ENCODE results near the gene UBR3. TPM values are rescaled to one million over a fixed set of nuclear protein-coding genes. Genes with fewer than 3 reads are reported as not detected.
"Not testable (repeated sequence)": the region's sequence is repeated elsewhere in the genome, so short reads cannot be mapped to it uniquely, and the experiment has no call there.

UBR3 gene, protein sequence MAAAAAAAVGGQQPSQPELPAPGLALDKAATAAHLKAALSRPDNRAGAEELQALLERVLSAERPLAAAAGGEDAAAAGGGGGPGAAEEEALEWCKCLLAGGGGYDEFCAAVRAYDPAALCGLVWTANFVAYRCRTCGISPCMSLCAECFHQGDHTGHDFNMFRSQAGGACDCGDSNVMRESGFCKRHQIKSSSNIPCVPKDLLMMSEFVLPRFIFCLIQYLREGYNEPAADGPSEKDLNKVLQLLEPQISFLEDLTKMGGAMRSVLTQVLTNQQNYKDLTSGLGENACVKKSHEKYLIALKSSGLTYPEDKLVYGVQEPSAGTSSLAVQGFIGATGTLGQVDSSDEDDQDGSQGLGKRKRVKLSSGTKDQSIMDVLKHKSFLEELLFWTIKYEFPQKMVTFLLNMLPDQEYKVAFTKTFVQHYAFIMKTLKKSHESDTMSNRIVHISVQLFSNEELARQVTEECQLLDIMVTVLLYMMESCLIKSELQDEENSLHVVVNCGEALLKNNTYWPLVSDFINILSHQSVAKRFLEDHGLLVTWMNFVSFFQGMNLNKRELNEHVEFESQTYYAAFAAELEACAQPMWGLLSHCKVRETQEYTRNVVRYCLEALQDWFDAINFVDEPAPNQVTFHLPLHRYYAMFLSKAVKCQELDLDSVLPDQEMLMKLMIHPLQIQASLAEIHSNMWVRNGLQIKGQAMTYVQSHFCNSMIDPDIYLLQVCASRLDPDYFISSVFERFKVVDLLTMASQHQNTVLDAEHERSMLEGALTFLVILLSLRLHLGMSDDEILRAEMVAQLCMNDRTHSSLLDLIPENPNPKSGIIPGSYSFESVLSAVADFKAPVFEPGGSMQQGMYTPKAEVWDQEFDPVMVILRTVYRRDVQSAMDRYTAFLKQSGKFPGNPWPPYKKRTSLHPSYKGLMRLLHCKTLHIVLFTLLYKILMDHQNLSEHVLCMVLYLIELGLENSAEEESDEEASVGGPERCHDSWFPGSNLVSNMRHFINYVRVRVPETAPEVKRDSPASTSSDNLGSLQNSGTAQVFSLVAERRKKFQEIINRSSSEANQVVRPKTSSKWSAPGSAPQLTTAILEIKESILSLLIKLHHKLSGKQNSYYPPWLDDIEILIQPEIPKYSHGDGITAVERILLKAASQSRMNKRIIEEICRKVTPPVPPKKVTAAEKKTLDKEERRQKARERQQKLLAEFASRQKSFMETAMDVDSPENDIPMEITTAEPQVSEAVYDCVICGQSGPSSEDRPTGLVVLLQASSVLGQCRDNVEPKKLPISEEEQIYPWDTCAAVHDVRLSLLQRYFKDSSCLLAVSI (N-terminal part only)
- total RNA-seq (2014; rRNA removed; shearing (Covaris generic)) = 20.2 and 24.9 TPM in 2 replicates

- in situ Hi-C loops (cut with HindIII; ENCODE audit: low sequenced_read_pairs) = no loop called here
- peak; percentile 91 for DNase-seq (ENCODE audit: low spot score)
Observed at GRCh38 chr2:169827272-169828140, at the start of gene UBR3. TSS of gene UBR3 (plus strand) at chr2:169827454. CDS start at chr2:169827508, 54 bp downstream.

DNA sequence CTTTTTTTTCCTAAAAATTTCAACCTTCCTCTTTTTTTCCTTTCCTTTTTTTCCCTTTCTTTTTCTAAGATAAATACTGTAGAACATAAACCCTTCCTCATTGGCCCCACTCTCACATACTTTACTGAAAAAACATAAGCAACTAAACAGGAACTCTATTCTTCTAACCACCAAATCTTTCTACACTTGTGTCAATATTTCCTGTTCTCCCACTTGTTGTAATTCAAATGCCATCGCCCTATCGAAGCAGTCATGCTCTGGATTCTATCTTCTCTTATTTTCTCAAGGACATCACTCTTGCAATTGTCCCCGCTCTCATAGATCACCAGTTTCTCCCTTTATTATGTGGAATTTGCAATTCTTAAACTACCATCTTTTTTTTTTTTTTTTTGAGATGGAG, 48.8 kb upstream of the UBR3 start:
- DNase-seq (ENCODE audit: low spot score) = no peak
- in situ Hi-C loops (cut with HindIII; ENCODE audit: low sequenced_read_pairs) = no loop called here

- in situ Hi-C loops (cut with HindIII; ENCODE audit: low sequenced_read_pairs) = no loop called here
- DNase-seq (ENCODE audit: low spot score) = no peak
Observed at GRCh38 chr2:169781249-169782013, 45.8 kb upstream of the UBR3 start.

- in situ Hi-C loops (cut with HindIII; ENCODE audit: low sequenced_read_pairs) = no loop called here
- no peak for DNase-seq (ENCODE audit: low spot score)
Observed at GRCh38 chr2:169782513-169782912, 44.7 kb upstream of the UBR3 start.

DNA sequence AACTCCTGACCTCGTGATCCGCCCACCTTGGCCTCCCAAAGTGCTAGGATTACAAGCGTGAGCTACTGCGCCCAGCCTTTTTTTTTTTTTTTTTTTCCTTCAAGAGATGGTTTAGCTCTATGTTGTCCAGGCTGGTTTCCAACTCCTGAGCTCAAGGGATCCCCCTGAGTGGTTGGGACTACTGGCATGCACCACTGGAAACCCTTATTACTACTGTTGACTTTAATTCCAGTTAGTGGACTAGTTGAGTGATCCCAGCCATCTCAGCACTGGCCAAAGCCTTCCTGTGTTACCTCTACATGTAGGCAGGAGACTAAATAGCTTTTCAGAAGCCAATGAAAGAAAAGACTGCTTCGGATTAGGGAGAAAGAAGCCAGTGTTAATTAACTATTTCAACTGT, 36.7 kb upstream of the UBR3 start:
- DNase-seq (ENCODE audit: low spot score) = no peak
- in situ Hi-C loops (cut with HindIII; ENCODE audit: low sequenced_read_pairs) = no loop called here

GRCh38 chr2:169795181-169795580, 32.1 kb upstream of the UBR3 start:
- in situ Hi-C loops (cut with HindIII; ENCODE audit: low sequenced_read_pairs) = no loop called here

DNA sequence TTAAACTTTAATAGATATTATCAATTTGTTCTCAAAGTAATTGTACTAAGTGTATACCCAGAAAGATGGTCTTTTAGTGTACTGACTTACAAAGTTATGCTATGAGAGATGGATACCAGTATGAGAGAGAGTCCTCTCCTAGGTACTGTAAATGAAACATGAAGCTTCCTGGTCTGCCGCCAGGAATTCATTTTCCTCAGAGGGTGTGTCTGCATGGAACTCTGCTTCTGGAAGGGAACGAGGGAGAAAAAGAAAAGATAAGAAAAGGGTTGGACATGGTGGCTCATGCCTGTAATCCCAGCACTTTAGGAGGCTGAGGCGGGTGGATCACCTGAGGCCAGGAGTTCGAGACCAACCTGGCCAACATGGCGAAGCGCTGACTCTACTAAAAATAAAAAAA, 30.8 kb upstream of the UBR3 start:
- DNase-seq (ENCODE audit: low spot score) = no peak
- in situ Hi-C loops (cut with HindIII; ENCODE audit: low sequenced_read_pairs) = no loop called here

More at GRCh38 chr2:169795181-169795580, 32.1 kb upstream of the UBR3 start:
- no peak for DNase-seq (ENCODE audit: low spot score)

- no peak for DNase-seq (ENCODE audit: low spot score)
- in situ Hi-C loops (cut with HindIII; ENCODE audit: low sequenced_read_pairs) = no loop called here
Observed at GRCh38 chr2:169797601-169798000, 29.7 kb upstream of the UBR3 start.

DNA sequence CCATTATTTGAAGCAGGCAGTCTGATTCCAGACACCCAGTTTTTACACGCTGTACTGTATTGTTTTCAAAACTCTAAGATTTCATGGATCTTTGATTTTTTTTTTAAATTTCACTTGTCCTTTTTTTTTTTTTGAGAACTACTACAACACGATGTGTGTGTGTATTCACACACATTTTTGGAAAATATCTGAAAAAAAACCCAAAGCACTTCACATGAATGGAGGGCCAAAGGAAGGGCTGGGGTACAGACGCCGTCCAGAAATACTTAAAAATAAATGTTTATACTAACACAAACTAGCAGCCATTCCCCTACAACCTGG, 28.9 kb upstream of the UBR3 start:
- no peak for DNase-seq (ENCODE audit: low spot score)
- in situ Hi-C loops (cut with HindIII; ENCODE audit: low sequenced_read_pairs) = no loop called here

- peak; percentile 94 for DNase-seq (ENCODE audit: low spot score)
- in situ Hi-C loops (cut with HindIII; ENCODE audit: low sequenced_read_pairs) = no loop called here
Observed at GRCh38 chr2:169798718-169799592, 28.3 kb upstream of the UBR3 start, which contains the start of gene SSB. TSS of gene SSB (plus strand) at chr2:169798871. CDS start at chr2:169800961, 2,090 bp downstream.

DNA sequence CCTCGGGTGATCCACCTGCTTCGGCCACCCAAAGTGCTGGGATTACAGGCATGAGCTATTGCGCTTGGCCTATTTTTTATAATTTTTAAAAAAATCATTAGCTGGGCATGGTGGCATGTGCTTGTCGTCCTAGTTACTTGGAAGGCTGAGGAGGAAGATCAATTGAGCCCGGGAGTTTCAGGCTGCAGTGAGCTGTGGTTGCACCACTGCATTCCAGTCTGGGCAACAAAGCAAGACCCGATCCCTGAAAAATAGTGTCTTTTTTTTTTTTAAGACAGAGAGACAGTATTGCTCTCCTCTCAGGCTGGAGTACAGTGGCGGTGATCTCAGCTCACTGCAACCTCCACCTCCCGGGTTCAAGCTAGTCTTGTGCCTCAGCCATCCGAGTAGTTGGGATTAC, 23.8 kb upstream of the UBR3 start:
- no peak for DNase-seq (ENCODE audit: low spot score)
- in situ Hi-C loops (cut with HindIII; ENCODE audit: low sequenced_read_pairs) = no loop called here

GRCh38 chr2:169806586-169806985, 20.7 kb upstream of the UBR3 start:
- DNase-seq (ENCODE audit: low spot score) = no peak
- in situ Hi-C loops (cut with HindIII; ENCODE audit: low sequenced_read_pairs) = no loop called here

DNA sequence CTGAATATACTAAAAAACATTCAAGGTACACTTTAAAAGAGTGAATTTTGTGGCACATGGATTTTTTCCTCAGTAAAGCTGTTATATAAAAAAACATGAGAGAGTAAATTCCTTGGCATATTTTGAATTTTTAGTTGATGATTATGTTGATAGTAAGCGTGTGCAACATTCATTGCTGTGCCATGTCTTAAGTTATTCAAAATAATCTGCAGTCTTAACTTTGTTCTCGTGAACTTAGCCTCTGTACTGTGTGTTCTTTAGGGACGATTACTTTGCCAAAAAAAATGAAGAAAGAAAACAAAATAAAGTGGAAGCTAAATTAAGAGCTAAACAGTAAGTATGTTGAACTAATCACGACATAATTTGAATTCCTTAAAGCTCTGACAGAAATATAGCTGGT, 19.0 kb upstream of the UBR3 start:
- DNase-seq (ENCODE audit: low spot score) = no peak
- in situ Hi-C loops (cut with HindIII; ENCODE audit: low sequenced_read_pairs) = no loop called here

DNA sequence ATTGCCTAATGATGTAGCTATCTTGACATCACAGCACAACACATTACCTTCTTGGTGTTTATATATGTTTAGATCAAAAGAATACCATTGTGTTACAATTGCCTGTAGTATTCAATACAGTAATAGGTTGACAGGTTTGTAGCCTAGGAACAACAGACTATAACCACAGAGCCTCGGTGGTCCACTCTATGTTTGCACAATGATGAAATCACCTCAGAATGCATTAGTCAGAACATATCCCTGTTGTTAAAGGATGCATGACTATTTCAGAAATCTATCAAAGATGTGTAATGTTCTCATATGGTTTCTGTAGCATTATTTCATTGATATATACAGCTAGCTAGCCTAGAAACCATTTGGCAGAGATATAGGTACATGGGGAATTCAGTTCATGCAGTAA, 11.4 kb upstream of the UBR3 start:
- no peak for DNase-seq (ENCODE audit: low spot score)
- in situ Hi-C loops (cut with HindIII; ENCODE audit: low sequenced_read_pairs) = no loop called here

- DNase-seq (ENCODE audit: low spot score); in situ Hi-C loops (cut with HindIII; ENCODE audit: low sequenced_read_pairs): not testable (repeated sequence)
Observed at GRCh38 chr2:169816961-169817360, 10.3 kb upstream of the UBR3 start.

GRCh38 chr2:169817369-169817768, 9.9 kb upstream of the UBR3 start:
- in situ Hi-C loops (cut with HindIII; ENCODE audit: low sequenced_read_pairs); DNase-seq (ENCODE audit: low spot score): not testable (repeated sequence)

- DNase-seq (ENCODE audit: low spot score) = no peak
- in situ Hi-C loops (cut with HindIII; ENCODE audit: low sequenced_read_pairs) = no loop called here
Observed at GRCh38 chr2:169818241-169818640, 9.0 kb upstream of the UBR3 start.
